HEK293 (cell line): ENCODE measurements around the gene CLASRP.

Experiments used
- CTCF ChIA-PET: fragments of 350-600 bp; formaldehyde crosslinking; extraction: SDS; loops from one replicate; lab custom pipeline; 2021; ENCODE audit warnings: antibody characterized with exemption; lab: Yijun Ruan, JAX
- POLR2A ChIA-PET: fragments of 300-600 bp; formaldehyde crosslinking; extraction: SDS; loops from one replicate; lab custom pipeline; 2020; ENCODE audit warnings: antibody characterized with exemption, inconsistent platforms; lab: Yijun Ruan, JAX
- H3K27ac ChIP-seq: fragments of 200-500 bp; sonication (Bioruptor generic); 2 replicates; pipeline ENCODE4 v1.5.1; 2014; ENCODE audit warnings: low read depth, low read length, control low read depth, inconsistent platforms; ENCODE audit errors: extremely low read depth
- H3K36me3 ChIP-seq, 2 experiments: fragments of 200-500 bp in 1 of 2; sonication (Bioruptor generic) in 1 of 2; 1 replicate in 1 of 2; 2 replicates in 1 of 2; pipeline ENCODE4 v1.5.1; 2014 to 2017; ENCODE audit warnings: inconsistent platforms in 2 of 2, low read length in 2 of 2; ENCODE audit not compliant: control insufficient read depth in 2 of 2, insufficient read depth in 1 of 2
- H3K4me1 ChIP-seq: fragments of 200-500 bp; sonication (Bioruptor generic); 2 replicates; pipeline ENCODE4 v1.5.1; 2014; ENCODE audit warnings: mild to moderate bottlenecking, low read length, inconsistent platforms; ENCODE audit not compliant: control insufficient read depth, insufficient read depth
- H3K4me3 ChIP-seq: 2 replicates; pipeline ENCODE4 v1.5.1; 2011; ENCODE audit warnings: low read depth, mild to moderate bottlenecking, control low read depth, low read length, moderate library complexity
- H3K9me3 ChIP-seq: fragments of 200-500 bp; sonication (Bioruptor generic); 2 replicates; pipeline ENCODE4 v1.5.1; 2014; ENCODE audit warnings: low read depth, low read length, inconsistent platforms; ENCODE audit not compliant: control insufficient read depth, insufficient read depth
- GLIS1 ChIP-seq: fragments of 450-650 bp; formaldehyde crosslinking; IDR thresholded peaks from 2 replicates; pipeline ENCODE4 v1.5.1; 2016; ENCODE audit warnings: missing biosample characterization, missing genetic modification characterization
- HOXD13 ChIP-seq: sonication (generic); formaldehyde crosslinking; IDR thresholded peaks from 2 replicates; pipeline ENCODE4 v1.8.0; 2022; ENCODE audit warnings: missing genetic modification reagents, borderline replicate concordance
- REST ChIP-seq: fragments of 450-650 bp; formaldehyde crosslinking; IDR thresholded peaks from 2 replicates; pipeline ENCODE4 v1.5.1; 2016; ENCODE audit warnings: missing biosample characterization, missing genetic modification characterization
- SETDB1 ChIP-seq: IDR thresholded peaks from one replicate; pipeline ENCODE4 v1.6.1; 2017; ENCODE audit warnings: mild to moderate bottlenecking, low read length, moderate library complexity, mixed read lengths; ENCODE audit not compliant: insufficient read length
- TSHZ1 ChIP-seq: fragments of 450-650 bp; formaldehyde crosslinking; IDR thresholded peaks from 2 replicates; pipeline ENCODE4 v1.5.1; 2016; ENCODE audit warnings: missing biosample characterization, missing genetic modification characterization, borderline replicate concordance
- WT1 ChIP-seq: fragments of 450-650 bp; formaldehyde crosslinking; IDR thresholded peaks from 2 replicates; pipeline ENCODE4 v1.5.1; 2016; ENCODE audit warnings: missing biosample characterization, missing genetic modification characterization
- ZBTB10 ChIP-seq: fragments of 450-650 bp; formaldehyde crosslinking; IDR thresholded peaks from 2 replicates; pipeline ENCODE4 v1.5.1; 2016; ENCODE audit warnings: missing biosample characterization, missing genetic modification characterization
- ZBTB20 ChIP-seq: fragments of 450-650 bp; formaldehyde crosslinking; IDR thresholded peaks from 2 replicates; pipeline ENCODE4 v1.5.1; 2016; ENCODE audit warnings: missing biosample characterization, missing genetic modification characterization
- ZBTB8A ChIP-seq: fragments of 450-650 bp; formaldehyde crosslinking; IDR thresholded peaks from 2 replicates; pipeline ENCODE4 v1.5.1; 2016; ENCODE audit warnings: missing biosample characterization, missing genetic modification characterization
- ZNF121 ChIP-seq: fragments of 450-650 bp; formaldehyde crosslinking; IDR thresholded peaks from 2 replicates; pipeline ENCODE4 v1.5.1; 2016; ENCODE audit warnings: missing biosample characterization, missing genetic modification characterization
- ZNF132 ChIP-seq: fragments of 450-650 bp; formaldehyde crosslinking; IDR thresholded peaks from 2 replicates; pipeline ENCODE4 v1.5.1; 2017; ENCODE audit warnings: missing biosample characterization, missing genetic modification characterization, borderline replicate concordance
- ZNF133 ChIP-seq: fragments of 450-650 bp; formaldehyde crosslinking; IDR thresholded peaks from 2 replicates; pipeline ENCODE4 v1.5.1; 2016; ENCODE audit warnings: missing biosample characterization, missing genetic modification characterization
- ZNF146 ChIP-seq: fragments of 450-650 bp; formaldehyde crosslinking; IDR thresholded peaks from 2 replicates; pipeline ENCODE4 v1.5.1; 2016; ENCODE audit warnings: missing biosample characterization, missing genetic modification characterization
- ZNF169 ChIP-seq: fragments of 450-650 bp; formaldehyde crosslinking; IDR thresholded peaks from 2 replicates; pipeline ENCODE4 v1.5.1; 2016; ENCODE audit warnings: missing biosample characterization, missing genetic modification characterization
- ZNF175 ChIP-seq: fragments of 450-650 bp; formaldehyde crosslinking; IDR thresholded peaks from 2 replicates; pipeline ENCODE4 v1.5.1; 2016; ENCODE audit warnings: missing biosample characterization, missing genetic modification characterization
- ZNF214 ChIP-seq: fragments of 450-650 bp; formaldehyde crosslinking; IDR thresholded peaks from 2 replicates; pipeline ENCODE4 v1.5.1; 2017; ENCODE audit warnings: missing biosample characterization, mild to moderate bottlenecking, missing genetic modification characterization, borderline replicate concordance
- ZNF366 ChIP-seq: fragments of 450-650 bp; formaldehyde crosslinking; conservative IDR thresholded peaks from 2 replicates; pipeline ENCODE4 v1.5.1; 2016; ENCODE audit warnings: missing biosample characterization, missing genetic modification characterization
- ZNF398 ChIP-seq: fragments of 450-650 bp; formaldehyde crosslinking; IDR thresholded peaks from 2 replicates; pipeline ENCODE4 v1.5.1; 2017; ENCODE audit warnings: missing biosample characterization, missing genetic modification characterization
- ZNF544 ChIP-seq: fragments of 450-650 bp; formaldehyde crosslinking; IDR thresholded peaks from 2 replicates; pipeline ENCODE4 v1.5.0; 2017; ENCODE audit warnings: missing biosample characterization, missing genetic modification characterization
- ZNF548 ChIP-seq: fragments of 450-650 bp; formaldehyde crosslinking; IDR thresholded peaks from 2 replicates; pipeline ENCODE4 v1.5.1; 2016; ENCODE audit warnings: missing biosample characterization, missing genetic modification characterization
- ZNF549 ChIP-seq: fragments of 450-650 bp; IDR thresholded peaks from 2 replicates; pipeline ENCODE4 v1.5.1; 2018; ENCODE audit warnings: missing biosample characterization, missing genetic modification characterization, mild to moderate bottlenecking, inconsistent platforms, moderate library complexity
- ZNF670 ChIP-seq: fragments of 450-650 bp; formaldehyde crosslinking; IDR thresholded peaks from 2 replicates; pipeline ENCODE4 v1.5.1; 2016; ENCODE audit warnings: missing biosample characterization, missing genetic modification characterization, low read depth
- ZNF837 ChIP-seq: fragments of 450-650 bp; formaldehyde crosslinking; IDR thresholded peaks from 2 replicates; pipeline ENCODE4 v1.5.1; 2016; ENCODE audit warnings: missing biosample characterization, missing genetic modification characterization
- ZNF843 ChIP-seq: fragments of 450-650 bp; formaldehyde crosslinking; IDR thresholded peaks from 2 replicates; pipeline ENCODE4 v1.5.1; 2016; ENCODE audit warnings: missing biosample characterization, missing genetic modification characterization
- ZSCAN23 ChIP-seq: fragments of 450-650 bp; formaldehyde crosslinking; IDR thresholded peaks from 2 replicates; pipeline ENCODE4 v1.5.1; 2016; ENCODE audit warnings: missing biosample characterization, missing genetic modification characterization
- ZXDB ChIP-seq: fragments of 450-650 bp; formaldehyde crosslinking; IDR thresholded peaks from 2 replicates; pipeline ENCODE4 v1.5.1; 2016; ENCODE audit warnings: missing biosample characterization, missing genetic modification characterization

CLASRP gene

GRCh38 chr19:45092747-45093678 is 54.2 kb downstream of the CLASRP start, which contains the start of gene PPP1R37:
Gene PPP1R37 (plus strand): TSS chr19:45093179. CDS start chr19:45093326, 147 bp downstream.
- H3K9me3 ChIP-seq = no peaks in the 10 kb centered on the region
- peak within 1 kb of the TSS; percentile 91 for H3K4me3 ChIP-seq
- peaks cover 27% of the 10 kb centered on the region for H3K4me1 ChIP-seq
- peak within 1 kb of the TSS; percentile 96 for H3K27ac ChIP-seq
- peaks cover 23 to 32% of the 10 kb centered on the region in 2 experiments; a peak in 2 of 3 replicates for H3K36me3 ChIP-seq
- ChIA-PET CTCF (interaction anchor here (0.6 to 4.1 kb wide), 11 partner anchors 10 to 392 kb away, joined by 3 to 30 read pairs (median 4); partner anchors contain the start of gene CLASRP), POLR2A (interaction anchor here (0.6 to 2.9 kb wide), 19 partner anchors 9 to 223 kb away, joined by 3 to 54 read pairs (median 8); partner anchors contain the start of genes BLOC1S3, CLASRP, GEMIN7 and RELB)
- TF ChIP-seq ZXDB (tag by site-specific recombination) (peak; percentile 96), ZNF169 (no peak), ZNF146 (tag by site-specific recombination) (no peak), SETDB1 (no peak), WT1 (tag by site-specific recombination) (no peak), ZNF366 (tag by site-specific recombination) (peak; percentile 75), ZNF121 (tag by site-specific recombination) (no peak; the same call in 1 of the 2 replicates), ZSCAN23 (tag by site-specific recombination) (no peak), GLIS1 (tag by site-specific recombination) (peak; percentile 62), ZNF175 (tag by site-specific recombination) (no peak), ZNF214 (no peak), ZNF548 (tag by site-specific recombination) (no peak), ZNF544 (tag by site-specific recombination) (no peak), ZBTB8A (tag by site-specific recombination) (peak; percentile 56), ZNF843 (tag by site-specific recombination) (no peak; the same call in none of the 2 replicates), ZNF670 (no peak), ZNF398 (tag by site-specific recombination) (peak; percentile 10; the same call in 1 of the 2 replicates), ZNF549 (no peak), ZBTB10 (tag by site-specific recombination) (no peak), ZBTB20 (tag by site-specific recombination) (peak; percentile 99), ZNF132 (no peak), TSHZ1 (tag by site-specific recombination) (peak; percentile 53; the same call in 1 of the 2 replicates), HOXD13 (CRISPR knock-in tag) (no peak; the same call in 1 of the 2 replicates), ZNF837 (tag by site-specific recombination) (no peak), ZNF133 (no peak), REST (tag by site-specific recombination) (0 out of 2 replicates have a peak, but pooled peaks have one; percentile 14)
